GM18519 (cell line): ENCODE results near the gene COL26A1.
"Not testable (repeated sequence)": the region's sequence is repeated elsewhere in the genome, so short reads cannot be mapped to it uniquely, and the experiment has no call there.

Experiments
- ATAC-seq: cut with Tn5 transposase; IDR thresholded peaks from one replicate; pipeline ENCODE4 v1.9.1; 2021; ENCODE audit warnings: mild to moderate bottlenecking, moderate library complexity; ENCODE audit not compliant: unreplicated experiment, low FRiP score

COL26A1 gene

DNA sequence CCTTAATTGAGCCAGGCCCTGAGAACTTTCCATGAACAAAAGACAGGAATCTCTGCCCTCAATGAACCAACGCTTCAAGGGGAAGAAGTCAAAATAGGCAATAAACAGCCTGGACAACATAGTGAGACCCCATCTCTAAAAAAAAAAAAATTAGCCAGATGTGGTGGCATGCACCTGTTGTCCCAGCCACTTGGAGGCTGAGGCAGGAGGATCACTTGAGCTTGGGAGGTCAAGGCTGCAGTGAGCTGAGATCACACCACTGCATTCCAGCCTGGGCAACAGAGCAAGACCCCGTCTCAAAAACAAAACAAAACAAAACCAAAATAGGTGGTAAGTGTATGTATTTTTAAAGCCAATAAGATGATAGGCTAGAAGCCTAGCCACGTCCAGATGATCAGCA is 198.6 kb downstream of the COL26A1 start:
- not testable (repeated sequence) for ATAC-seq

DNA sequence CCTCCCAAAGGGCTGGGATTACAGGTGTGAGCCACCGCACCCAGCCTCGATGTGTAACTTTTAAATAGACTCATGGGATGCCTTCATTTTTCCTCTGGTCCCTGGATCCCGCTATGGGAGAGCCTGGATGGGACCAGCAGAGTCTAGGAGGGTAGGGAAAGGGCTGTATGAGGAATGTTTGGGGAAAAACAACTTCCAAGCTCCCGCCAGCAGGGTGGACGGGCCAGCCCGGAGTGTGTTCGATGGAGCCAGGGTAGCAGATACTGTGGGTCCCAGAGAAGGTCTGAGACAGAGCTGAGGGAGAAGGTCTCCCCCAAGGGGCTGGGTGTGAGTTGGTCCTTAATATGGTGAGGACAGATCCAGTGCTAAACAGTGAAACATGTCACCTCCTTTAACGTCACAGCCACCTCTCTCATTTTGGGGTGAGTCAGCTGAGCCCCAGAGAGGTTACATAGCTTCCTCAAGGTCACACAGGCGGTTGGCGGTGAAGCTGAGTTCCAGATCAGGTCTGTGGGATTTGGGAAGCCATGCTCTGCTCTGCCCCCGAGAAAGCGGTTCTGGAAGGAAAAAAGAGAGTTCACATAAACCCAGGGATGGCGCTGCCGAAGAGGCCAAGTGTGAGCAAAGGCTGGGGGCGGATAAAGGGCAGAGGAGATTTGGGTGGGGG is 200.0 kb downstream of the COL26A1 start:
- no peak for ATAC-seq

DNA sequence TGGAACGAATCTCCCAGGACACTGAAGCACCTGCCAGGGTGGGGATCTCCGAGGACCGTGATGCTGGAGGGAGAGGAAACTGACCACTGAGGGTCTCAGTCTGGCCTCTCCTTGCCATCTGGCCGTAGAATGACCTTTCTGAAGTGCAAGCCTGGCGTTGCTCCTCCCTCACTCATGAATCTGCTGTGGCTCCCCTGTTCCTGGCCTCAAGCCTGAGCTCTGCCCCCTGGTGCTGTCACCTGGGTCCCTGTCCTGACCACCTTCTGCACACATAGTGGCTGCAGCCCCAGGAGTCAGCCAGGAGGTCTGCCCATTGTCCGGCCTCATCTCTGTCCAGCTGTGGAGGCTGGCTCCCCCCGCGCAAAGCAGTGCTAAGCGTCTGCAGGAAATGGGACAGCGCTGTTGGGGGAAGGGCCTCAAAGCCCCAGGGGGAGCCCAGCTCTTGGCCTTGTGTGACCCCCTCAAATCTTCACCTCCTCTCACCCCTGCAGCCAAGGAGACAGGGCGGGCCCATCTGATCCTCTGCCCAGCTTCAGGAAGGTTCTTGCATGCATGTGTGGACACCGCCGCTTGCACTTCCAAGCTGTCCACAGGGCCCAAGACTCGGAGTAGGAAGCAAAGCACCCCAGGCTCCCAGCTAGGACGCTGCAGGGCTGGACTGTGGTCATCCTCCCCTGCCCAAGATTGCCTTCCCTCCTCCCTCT is 200.7 kb downstream of the COL26A1 start:
- no peak for ATAC-seq

DNA sequence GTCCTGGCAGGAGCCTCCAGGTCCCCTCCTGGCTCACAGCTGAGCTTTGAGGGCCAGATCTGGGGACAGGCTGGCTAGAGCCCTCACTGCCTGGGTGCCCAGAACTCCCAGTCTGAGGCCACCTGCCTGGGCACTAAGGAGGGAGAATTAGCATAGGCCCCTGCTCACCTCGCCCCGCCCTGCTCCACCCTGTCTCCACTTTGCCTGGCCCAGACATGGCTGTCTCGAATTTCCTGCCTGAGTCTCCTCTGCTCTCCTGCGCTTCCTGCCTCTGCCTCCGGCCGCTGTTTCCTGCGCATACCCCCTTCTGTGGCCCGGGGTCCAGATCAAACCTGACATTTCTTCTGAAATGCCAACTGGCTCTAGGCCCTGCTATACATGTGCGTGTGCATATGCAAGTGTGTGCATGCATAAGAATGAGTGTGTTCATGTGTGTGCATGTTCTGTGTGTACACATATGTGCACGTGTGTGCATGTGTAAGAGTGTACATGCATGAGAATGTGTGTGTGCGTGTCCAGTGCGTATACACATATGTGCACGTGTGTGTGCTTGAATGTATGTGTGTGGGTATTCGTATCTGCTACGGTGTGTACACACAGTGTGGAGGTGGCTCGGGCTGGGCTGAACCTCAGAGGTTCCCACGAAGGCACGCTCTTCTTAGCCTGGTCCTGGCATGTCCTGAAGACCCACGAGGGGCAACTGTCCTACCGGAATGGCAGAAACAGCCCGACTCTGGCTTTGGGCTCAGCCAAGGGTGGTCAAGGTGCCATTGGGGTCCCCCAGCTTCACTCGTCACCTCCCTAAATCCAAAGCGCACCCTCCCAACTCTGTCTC is 201.5 kb downstream of the COL26A1 start:
- no peak for ATAC-seq

DNA sequence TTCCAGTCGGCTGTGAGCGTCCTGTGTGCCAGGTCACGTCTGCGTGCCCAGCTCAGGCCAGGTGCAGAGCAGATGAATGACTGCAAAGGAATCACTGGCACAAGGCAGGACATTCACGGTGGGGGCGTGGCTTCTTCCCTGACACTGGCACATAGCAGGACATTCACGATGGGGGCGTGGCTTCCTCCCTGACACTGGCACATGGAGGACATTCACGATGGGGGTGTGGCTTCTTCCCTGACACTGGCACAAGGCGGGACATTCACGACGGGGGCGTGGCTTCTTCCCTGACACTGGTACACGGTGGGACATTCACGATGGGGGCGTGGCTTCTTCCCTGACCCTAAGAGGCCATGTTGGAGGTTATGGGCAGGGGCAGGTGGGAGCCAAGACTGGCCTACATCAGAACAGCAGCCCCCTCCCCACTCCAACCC is 202.1 kb downstream of the COL26A1 start:
- ATAC-seq: no peak

DNA sequence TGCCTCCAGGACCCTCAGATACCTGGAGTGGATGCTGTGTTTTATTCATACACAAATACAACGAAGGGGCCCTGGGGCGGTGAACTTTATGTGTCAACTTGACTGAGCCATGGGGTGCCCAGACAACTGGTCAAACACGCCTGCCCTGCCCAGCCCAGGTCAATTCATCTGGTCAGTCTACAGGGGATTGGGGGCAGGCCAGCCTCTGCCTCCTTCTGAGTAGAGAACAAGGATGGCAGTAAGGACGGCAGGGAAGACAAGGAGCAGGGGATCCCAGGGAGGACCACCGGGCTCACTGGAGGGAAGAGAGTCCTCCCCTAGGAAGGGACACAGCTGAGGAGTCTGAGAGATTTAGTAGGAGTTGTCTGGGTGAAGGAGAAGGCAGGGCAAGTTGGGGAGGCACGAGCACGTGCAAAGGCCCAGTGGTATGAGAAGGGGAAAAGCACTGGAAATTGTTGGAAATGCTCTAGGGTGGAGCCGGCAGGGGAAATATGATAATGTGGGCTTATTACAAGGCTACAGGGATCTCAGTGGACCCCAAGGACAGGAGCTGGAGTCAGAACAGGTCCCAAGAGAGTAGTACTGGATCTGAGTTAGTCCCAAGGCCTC is 203.0 kb downstream of the COL26A1 start:
- no peak for ATAC-seq

DNA sequence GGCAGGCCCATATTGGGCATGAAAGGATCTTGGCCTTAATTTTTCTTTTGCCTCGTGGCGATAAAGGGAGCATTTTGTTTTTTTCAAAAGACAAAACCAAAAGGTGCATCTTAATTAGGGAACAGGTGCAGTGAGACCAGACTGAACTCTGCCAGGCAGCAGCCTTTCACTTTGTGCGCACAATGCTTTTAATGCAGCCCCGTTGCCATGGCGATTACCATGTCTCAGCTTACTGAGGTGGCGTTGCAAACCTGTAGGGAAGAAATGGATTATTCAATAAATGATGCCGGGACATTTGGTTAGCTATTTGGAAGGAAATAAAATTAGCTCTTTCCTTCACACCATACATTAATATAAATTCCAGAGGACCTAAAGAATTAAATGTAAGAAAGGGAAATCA is 204.6 kb downstream of the COL26A1 start:
- ATAC-seq: no peak

DNA sequence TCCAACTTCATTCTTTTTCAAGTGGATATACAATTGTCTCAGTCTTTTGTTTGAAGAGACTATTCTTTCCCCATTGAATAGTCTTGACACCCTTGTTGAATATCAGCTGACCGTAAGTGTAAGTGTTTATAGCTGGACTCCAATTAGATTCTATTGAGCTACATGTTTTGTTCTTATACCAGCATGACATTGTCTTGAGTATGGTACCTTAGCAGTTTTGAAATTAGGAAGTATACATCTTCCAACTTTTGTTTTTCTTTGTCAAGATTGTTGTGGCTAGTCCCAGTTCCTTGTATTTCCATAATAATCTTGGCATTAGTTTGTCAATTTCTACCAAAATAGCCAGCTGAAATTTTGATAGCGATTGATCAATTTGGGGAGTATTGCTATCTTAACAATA is 209.5 kb downstream of the COL26A1 start:
- ATAC-seq: no peak

DNA sequence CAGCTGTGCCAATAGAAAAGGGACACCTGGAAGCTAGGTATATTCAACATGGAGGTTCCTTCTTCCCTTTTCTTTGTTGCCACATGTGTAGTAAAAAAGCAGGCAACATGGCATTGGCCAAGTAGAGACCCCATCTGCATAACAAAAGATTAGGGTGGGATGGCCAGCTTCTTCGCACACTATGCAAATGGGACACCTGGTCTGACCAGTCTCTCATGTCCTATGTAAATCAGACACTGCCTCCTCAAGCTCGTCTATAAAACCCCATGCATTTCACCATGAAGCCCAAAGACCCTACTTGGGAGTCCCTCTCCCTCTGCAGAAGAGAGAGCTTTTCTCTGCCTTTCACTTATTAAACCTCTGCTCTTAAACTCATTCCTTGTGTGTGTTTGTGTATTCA is 212.5 kb downstream of the COL26A1 start:
- no peak for ATAC-seq

DNA sequence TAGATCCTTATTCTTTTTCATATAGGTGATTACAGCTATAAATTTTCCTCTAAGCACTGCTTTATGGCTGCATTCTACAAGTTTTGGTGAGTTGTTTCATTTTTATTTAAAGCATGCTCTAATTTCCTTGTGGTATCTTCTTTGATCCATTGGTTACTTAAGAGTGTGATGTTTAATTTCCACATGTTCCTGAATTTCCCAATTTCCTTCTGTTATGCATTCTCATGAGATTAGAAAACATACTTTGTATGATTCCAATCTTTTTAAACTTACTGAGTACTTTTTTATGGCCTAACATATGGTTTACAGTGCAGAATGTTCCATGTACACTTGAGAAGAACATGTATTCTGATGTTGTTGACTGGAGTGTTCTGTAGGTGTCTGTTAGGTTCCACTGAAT is 213.0 kb downstream of the COL26A1 start:
- ATAC-seq: no peak

DNA sequence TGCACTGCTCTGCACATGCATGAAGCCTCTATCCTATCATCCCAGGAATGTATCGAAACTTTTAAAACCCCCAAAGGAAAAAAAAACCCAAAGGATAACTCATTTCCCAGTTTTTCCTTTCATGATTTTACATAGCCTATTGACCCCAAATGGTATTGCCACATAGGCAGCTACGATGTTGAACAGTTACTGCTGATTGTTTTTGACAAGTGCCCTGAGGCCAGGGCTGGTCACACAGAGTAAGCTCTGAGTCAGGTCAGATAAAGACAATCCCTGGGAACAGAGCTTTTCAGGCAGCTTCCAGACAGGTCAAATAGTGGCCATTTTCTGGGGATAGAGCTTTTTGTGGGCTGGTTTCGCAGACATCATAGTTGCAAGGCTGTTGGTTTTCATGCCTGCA is 214.3 kb downstream of the COL26A1 start:
- ATAC-seq: no peak

DNA sequence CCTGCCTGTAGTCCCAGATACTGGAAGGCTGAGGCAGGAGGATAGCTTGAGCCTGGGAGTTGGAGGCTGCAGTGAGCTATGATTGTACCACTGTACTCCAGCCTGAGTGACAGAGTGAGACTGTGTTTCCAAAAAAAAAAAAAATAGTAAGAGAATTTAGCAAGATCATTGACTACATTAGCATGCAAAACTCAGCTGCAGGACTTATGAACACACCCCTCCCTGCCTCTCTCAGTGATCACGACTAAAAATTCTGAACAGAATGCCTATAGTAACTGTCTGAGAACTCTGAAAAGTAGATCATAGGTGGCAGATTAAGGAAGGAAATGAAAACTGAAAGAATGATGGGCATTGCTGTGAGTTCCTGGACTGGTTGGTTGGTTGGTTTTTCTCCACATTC is 215.9 kb downstream of the COL26A1 start:
- ATAC-seq: no peak

DNA sequence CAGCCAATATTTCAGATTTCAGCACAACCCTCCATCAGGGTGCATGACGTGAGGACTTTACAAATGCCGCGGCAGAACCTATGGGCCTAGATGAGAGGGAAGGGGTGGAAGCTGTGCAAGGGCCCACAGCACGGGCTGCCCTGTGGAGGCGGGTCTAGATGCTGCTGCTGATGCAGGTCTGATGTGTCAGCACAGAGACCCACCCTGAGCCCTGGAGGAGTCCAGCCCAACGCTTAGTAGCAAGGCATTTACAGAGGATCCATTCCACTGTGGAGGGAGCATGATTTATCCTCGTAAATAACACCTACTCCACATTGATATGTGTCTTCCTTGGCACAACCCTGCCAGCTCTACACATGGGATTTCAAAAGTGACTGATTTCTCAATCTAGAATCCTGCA is 217.9 kb downstream of the COL26A1 start:
- ATAC-seq: no peak

DNA sequence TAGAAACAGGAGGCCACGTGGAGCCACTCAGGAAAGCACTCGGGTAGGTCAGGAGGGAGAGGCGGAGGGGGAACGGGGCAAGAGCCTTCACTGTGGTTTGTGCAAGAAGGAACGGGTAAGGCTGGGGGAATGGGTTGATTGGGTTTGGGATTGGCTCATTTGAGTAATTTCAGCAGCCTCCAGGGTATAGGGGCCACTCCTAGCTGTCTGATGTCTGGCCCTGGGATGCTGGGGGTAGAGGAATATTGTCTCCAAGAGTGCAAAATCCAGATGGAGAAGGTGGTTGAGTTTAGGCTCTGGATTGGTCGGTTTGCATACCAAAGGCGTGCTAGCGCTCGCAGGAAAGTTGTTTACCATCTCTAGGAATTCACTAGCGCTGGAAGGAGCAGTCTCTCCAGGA is 219.2 kb downstream of the COL26A1 start:
- no peak for ATAC-seq

DNA sequence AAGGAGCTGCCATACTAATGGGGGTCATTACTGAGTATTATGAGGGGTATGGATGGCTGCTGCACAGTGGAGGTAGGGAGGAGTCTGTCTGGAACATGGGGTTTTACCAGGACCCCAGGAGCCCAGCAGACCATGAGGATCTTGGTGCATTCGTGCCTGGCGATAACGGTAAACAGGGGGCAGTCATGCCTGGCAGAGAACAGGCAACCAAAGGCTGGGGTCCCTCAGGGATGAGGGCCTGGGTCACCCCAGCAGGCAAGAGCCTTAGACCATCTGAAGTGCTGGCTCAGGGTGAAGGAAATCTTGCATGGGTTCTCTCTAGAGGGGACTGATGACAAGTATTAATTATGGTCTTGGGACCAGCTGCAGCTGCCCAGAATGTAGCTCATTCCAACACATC is 220.3 kb downstream of the COL26A1 start:
- ATAC-seq: no peak

DNA sequence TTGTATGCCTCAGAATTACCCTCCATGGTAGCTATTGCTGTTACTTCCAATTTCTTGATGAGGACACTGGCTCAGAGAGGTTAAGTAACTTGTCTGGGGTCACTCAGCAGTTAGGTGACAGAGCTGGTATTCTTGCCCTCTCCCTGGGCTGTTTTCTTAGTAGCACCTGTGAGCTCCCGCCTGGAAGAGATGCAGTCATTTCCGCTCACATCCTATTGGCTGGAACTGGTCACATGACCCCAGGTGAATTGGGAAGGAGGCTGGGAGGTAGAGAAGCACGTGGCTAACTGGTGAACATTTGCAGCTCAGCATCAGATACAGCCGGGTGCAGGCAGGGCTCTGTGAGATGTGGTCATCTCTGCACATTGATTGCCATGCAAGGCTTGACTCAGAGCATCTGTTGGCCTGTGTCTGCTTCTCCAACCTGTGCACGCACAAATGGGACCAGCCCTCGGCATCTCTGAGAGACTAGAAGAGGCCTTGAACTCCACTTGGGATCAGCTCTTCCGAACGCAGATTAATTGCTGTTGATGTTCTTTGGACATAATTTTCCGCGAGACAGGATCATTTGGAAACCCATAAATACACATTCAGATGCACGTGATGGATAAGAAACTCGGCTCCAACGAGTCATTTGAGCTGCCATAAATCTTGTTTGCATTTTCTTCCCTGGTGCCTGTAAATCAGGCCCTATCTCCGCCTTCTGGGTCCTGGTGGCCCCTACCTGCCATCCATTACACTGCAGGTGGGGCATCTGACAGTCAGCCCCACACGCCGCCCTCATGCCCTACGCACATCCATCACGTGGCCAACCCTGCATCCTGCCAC is 223.6 kb downstream of the COL26A1 start:
- no peak for ATAC-seq

DNA sequence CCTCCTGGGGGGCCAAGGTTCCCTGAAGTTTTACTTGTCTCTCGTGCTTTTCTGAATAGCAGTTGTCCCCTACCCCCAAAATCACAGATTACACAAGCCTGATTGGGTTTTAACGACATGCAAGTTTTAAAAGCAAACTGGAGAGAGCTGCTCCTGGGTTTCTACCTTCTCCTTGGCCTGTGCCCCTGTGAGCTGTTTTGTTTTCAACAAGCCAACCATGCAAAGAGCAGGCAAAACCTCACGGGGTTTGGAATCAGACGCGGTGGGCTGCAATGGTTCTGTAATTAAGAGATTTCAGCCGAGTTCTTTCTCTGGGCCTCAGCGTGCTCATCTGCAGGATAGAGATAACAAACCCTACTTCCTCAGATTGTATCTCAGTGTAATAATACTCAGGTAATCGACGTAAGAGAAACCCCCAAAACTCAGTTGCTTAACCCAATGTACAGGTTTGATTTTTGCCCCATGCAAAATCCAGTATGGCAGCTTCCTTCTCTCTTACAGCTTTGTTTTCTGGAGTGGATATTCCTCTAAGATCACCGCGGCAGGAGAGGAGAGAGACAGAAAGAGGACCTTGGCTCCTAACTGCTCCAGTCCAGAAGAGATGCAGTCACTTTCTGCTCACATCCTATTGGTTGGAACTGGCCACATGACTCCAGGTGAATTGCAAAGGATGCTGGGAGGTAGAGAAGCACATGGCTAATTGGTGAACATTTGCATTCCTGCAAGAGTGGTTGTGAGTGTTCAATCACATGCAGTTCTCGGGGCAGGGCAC is 224.4 kb downstream of the COL26A1 start:
- no peak for ATAC-seq

DNA sequence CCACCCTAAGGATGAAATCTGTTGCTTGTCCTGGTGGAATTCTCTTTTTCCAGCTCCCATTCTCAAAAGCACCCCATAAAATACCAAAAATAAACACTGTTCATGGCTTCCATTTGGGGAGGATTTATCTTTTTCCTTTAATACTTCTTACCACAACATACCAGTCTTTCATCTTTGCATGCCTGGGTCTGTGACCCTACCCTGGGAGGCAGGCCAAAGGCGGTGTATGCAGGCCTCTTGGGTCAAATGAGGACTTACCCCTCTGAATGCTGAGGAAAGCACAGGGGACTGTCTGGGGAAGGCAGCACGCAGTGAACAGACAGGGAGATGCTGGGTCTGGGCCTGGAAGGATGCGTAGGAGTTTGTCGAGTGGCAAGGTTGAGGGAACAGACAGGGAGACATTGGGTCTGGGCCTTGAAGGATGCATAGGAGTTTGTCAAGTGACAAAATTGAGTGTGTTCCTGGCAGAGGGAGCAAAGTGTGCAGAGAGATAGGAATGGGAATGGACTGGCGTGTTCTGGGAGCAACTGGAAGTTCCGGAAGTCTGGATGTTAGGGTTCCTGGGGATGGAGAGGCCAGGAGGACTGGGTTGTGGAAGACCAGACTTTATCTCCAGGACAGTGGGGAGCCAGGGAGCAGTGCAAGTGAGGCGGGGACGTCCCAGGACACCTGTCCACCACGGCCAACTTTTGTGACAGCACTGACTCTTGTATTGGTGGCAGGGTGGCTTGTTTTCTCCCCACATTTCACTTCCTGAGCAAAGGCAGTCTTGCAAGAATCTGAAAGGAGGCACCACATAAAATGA is 225.7 kb downstream of the COL26A1 start:
- ATAC-seq: no peak

DNA sequence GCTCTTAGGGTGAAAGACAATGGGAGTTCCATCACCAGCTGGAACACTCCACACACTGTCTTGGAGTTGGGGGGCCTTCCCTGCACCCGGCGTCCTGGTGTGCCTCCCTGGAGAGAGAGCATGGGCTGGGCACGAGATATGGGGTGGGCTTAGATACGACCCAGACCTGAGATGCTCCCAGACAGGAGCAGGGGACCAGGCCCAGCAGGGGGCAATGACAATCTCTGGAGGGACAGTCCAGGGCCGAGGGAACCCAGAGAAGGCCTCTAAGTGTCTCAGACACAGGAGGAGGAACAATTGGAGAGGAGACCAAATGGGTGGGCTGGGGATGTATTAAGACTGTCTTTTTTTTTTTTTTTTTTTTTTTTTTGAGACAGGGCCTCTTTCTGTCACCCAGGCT is 226.4 kb downstream of the COL26A1 start:
- ATAC-seq: no peak
